Spleen (tissue), 11 donors: ENCODE measurements around the gene LAMTOR4. TPM values are rescaled to one million over a fixed set of nuclear protein-coding genes. Genes with fewer than 3 reads are reported as not detected.
A peak's percentile ranks its signal among the peaks of the same experiment; 100 is the strongest.

Source experiments
- DNase-seq: peaks from one replicate; pipeline ENCODE4 v3.0.0-alpha.2; 2020
- H3K27ac ChIP-seq, 8 donors: fragments of 200-600 bp; sonication (generic) in 7 of 8; 1 replicate in 4 of 8; 2 replicates in 4 of 8; pipeline versions ENCODE4 v1.5.0 to v1.8.0; 2016 to 2021; ENCODE audit warnings: inconsistent platforms in 4 of 8, mild to moderate bottlenecking in 4 of 8, moderate library complexity in 1 of 8
- H3K27me3 ChIP-seq, 7 donors: fragments of 200-600 bp; sonication (generic) in 6 of 7; replicated peaks in 1 of 7; 1 replicate in 4 of 7; 2 replicates in 3 of 7; pipeline versions ENCODE4 v1.5.0 to v1.8.0; 2016 to 2021; ENCODE audit warnings: inconsistent platforms in 3 of 7, mild to moderate bottlenecking in 1 of 7
- H3K36me3 ChIP-seq, 6 donors: fragments of 200-600 bp; sonication (generic) in 5 of 6; 1 replicate in 4 of 6; 2 replicates in 2 of 6; pipeline versions ENCODE4 v1.5.0 to v1.8.0; 2016 to 2021; ENCODE audit warnings: inconsistent platforms in 2 of 6
- H3K4me1 ChIP-seq, 6 donors: fragments of 200-600 bp; sonication (generic) in 5 of 6; 1 replicate in 3 of 6; 2 replicates in 3 of 6; pipeline versions ENCODE4 v1.5.0 to v1.8.0; 2016 to 2021; ENCODE audit warnings: inconsistent platforms in 3 of 6
- H3K4me3 ChIP-seq, 8 donors: fragments of 200-600 bp; sonication (generic) in 7 of 8; 1 replicate in 4 of 8; 2 replicates in 4 of 8; pipeline versions ENCODE4 v1.5.0 to v1.8.0; 2016 to 2021; ENCODE audit warnings: inconsistent platforms in 4 of 8, mild to moderate bottlenecking in 4 of 8, moderate library complexity in 2 of 8
- H3K9me3 ChIP-seq, 8 donors: fragments of 200-600 bp; sonication (generic) in 7 of 8; 1 replicate in 4 of 8; 2 replicates in 4 of 8; pipeline versions ENCODE4 v1.5.0 to v1.8.0; 2016 to 2021; ENCODE audit warnings: inconsistent platforms in 4 of 8
- CTCF ChIP-seq, 11 experiments: fragments of 200-600 bp in 7 of 11; fragments of 450-650 bp in 4 of 11; sonication (generic) in 4 of 11; IDR thresholded peaks in 8 of 11; conservative IDR thresholded peaks in 3 of 11; 1 replicate in 7 of 11; 2 replicates in 4 of 11; pipeline versions ENCODE4 v1.4.0 to v1.8.0; 2016 to 2021; ENCODE audit warnings: antibody characterized with exemption in 11 of 11, inconsistent platforms in 4 of 11, mild to moderate bottlenecking in 1 of 11
- POLR2A ChIP-seq, 3 donors: fragments of 450-650 bp; IDR thresholded peaks; one replicate each; pipeline ENCODE4 v1.5.1; 2017; ENCODE audit warnings: antibody characterized with exemption in 3 of 3, mild to moderate bottlenecking in 1 of 3
- POLR2AphosphoS5 ChIP-seq, 3 donors: sonication (generic); formaldehyde crosslinking; IDR thresholded peaks; one replicate each; pipeline ENCODE4 v1.5.1; 2017; ENCODE audit warnings: antibody characterized with exemption in 3 of 3
- WGBS, 5 donors: extraction: QIAGEN DNeasy Blood & Tissue Kit in 3 of 5; methylation state at CpG; one replicate each; pipeline versions ENCODE4 v1.1.5 to v1.1.7; 2013 to 2018; 5-methylcytosine and 5-hydroxymethylcytosine counted together
- intact Hi-C: fragments of 100-400 bp; cut with DNase I; formaldehyde crosslinking; loops from one replicate; pipeline ENCODE4 v1.15.0; 2023; ENCODE audit warnings: low total_unique reads
- polyA plus RNA-seq, 3 donors: library from polyadenylated mRNA; stranded (reverse); fragments of 200-250 nt; gene quantifications; one replicate each; pipeline ENCODE4 v1.2.1, GENCODE V29; 2013
- total RNA-seq, 7 donors: library from RNA; depleted of rRNA in 3 of 7; stranded (reverse); fragments of >200 nt in 3 of 7; fragmentation: NEBNext Ultra II Directional in 4 of 7; extraction: Animal tissue kit (Norgen Biotek cat#: 25700) in 4 of 7; gene quantifications; one replicate each; pipeline versions ENCODE4 v1.1.0 to v1.2.1, GENCODE V29; 2016 to 2021
- donor health status: healthy with polysubstance abuse.
- donor health status: DM: no; HTN: no; CAD: no; lungs with moderate emphysema.
- donor health status: DM: no; HTN: no; CAD: no.
- donor health status: Bipolar disorder and iron deficiency.
- donor health status: healthy.
- donor health status: DM: no; HTN: no; CAD: no.
- donor health status: DM: yes; HTN: yes; CAD: no.

LAMTOR4 gene
- total and polyA plus RNA-seq, 10 donors: 152 to 709 (median 271) TPM

DNA sequence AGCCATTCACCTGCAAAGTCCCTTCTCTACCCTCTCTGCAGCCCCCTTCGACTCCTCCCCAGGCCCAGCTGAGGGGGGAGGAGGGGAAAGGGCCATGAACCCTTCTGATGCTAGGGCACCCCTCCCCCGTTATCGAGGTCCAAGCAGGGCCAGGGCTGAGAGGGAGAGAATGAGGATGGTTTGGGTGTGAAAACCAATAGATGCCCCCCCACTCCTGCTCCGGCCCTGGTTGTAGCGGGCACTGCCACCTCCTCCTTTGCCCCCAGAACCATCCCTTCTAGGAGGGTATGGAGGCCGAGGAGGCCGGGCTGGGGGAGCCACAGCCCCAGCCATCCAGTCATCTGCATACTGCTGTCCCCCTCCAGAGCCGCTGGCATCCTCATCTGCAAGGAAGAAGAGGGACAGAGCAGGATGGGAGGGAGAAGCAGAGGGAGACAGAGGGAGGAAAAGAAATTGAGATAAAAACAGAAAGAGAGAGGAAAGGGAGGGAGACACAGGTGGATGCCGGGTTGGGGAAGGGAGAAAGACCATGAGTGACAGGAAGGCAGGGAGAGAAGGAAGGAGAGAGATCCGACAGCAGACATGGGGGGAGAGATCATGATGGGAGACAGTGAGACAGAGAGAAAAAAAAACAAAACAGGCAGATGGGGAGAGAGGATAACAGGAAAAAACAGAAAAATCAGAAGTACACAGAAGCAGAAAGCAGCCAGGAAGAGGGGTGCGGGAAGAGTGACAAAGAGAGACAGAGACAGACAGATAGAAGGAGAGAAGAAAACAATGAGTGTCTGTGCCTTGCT is 21.6 kb downstream of the LAMTOR4 start:
- intact Hi-C loops: no loop called here
- peak; percentile 69 for DNase-seq
- Histone ChIP-seq H3K27me3 (peaks cover 0 to 75% (median 37%) of the 10 kb centered on the region in 7 donors), H3K4me3 (peak overlapping the region in 1 of 8 donors; percentile 73), H3K9me3 (no peaks in the 10 kb centered on the region), H3K36me3 (no peaks in the 10 kb centered on the region), H3K4me1 (peaks cover 19 to 62% (median 41%) of the 10 kb centered on the region in 6 donors), H3K27ac (no peak overlapping the region)
- TF ChIP-seq POLR2AphosphoS5 (IDR thresholded peaks at IDR 0.05) (no peak), POLR2A (IDR thresholded peaks at IDR 0.05) (no peak), CTCF (IDR thresholded peaks at IDR 0.05 in 8 of 11, conservative IDR thresholded peaks at IDR 0.05 in 3 of 11) (no peak)
- 85 to 90% (median 87%) methylated on average over 10 to 11 of the region's 11 CpGs for WGBS, 5 donors

DNA sequence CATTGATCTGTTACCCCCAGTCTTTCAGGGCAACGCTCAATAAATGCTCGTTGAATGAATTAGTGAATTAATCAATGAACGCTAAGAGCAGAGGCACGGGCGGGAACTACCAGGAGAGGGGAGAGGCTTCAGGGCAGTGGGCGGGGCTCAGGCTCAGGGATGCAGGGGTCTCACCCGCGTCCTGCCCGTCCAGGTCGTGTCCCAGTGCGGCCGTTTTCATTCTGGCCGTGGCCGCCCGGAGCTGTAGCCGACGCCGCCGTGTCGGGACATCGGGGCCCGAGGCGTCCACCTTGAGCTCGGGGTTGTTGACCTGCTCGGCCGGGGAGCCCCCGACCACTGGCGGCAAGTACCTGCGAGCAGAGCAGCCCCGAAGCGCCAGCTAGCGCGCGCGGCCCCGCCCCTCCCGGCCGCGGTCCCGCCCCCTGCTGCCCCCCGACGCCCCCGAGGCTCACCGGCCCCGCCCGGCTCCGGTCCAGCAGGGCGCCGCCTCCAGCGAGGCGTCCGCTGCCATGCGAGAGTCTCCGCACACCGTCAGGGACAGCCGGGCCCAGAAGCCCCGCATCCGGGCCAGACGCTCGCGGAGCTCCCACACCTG is 22.5 kb downstream of the LAMTOR4 start:
- no peaks in the 10 kb centered on the region for H3K9me3 ChIP-seq
- H3K27me3 ChIP-seq: peaks cover 0 to 70% (median 37%) of the 10 kb centered on the region in 7 donors
- H3K36me3 ChIP-seq: no peaks in the 10 kb centered on the region
- TF ChIP-seq POLR2AphosphoS5 (IDR thresholded peaks at IDR 0.05): peak in 2 of 3 donors; percentile 17 to 46
- no peak for TF ChIP-seq POLR2A (IDR thresholded peaks at IDR 0.05)
- H3K4me3 ChIP-seq: peak overlapping the region; percentile 18 to 73 (median 44)
- intact Hi-C loops: no loop called here
- WGBS, 5 donors: 5 to 29% (median 8%) methylated on average over 4 to 61 of the region's 61 CpGs
- peak; percentile 85 for DNase-seq
- peaks cover 19 to 68% (median 41%) of the 10 kb centered on the region in 6 donors for H3K4me1 ChIP-seq
- H3K27ac ChIP-seq: peak overlapping the region in 1 of 8 donors; percentile 28

GRCh38 chr7:100171840-100172239 is 23.1 kb downstream of the LAMTOR4 start:
- no peaks in the 10 kb centered on the region for H3K36me3 ChIP-seq
- peaks cover 19 to 68% (median 45%) of the 10 kb centered on the region in 6 donors for H3K4me1 ChIP-seq
- TF ChIP-seq POLR2A (IDR thresholded peaks at IDR 0.05) (no peak), CTCF (IDR thresholded peaks at IDR 0.05 in 8 of 11, conservative IDR thresholded peaks at IDR 0.05 in 3 of 11) (no peak), POLR2AphosphoS5 (IDR thresholded peaks at IDR 0.05) (no peak)
- H3K4me3 ChIP-seq: peak overlapping the region; percentile 18 to 73 (median 44)
- 28 to 57% (median 40%) methylated on average over 9 to 22 of the region's 22 CpGs for WGBS, 5 donors
- intact Hi-C loops: no loop called here
- peaks cover 0 to 64% (median 32%) of the 10 kb centered on the region in 7 donors for H3K27me3 ChIP-seq
- DNase-seq: peak; percentile 77
- peak overlapping the region in 1 of 8 donors; percentile 28 for H3K27ac ChIP-seq
- H3K9me3 ChIP-seq: no peaks in the 10 kb centered on the region

GRCh38 chr7:100173806-100174495 is 25.2 kb downstream of the LAMTOR4 start:
- no peaks in the 10 kb centered on the region for H3K36me3 ChIP-seq
- 87 to 92% (median 91%) methylated on average over 11 of the region's 11 CpGs for WGBS, 5 donors
- intact Hi-C loops: no loop called here
- DNase-seq: peak; percentile 68
- H3K27me3 ChIP-seq: peaks cover 0 to 50% (median 24%) of the 10 kb centered on the region in 7 donors
- H3K27ac ChIP-seq: no peak overlapping the region
- H3K4me3 ChIP-seq: no peak overlapping the region
- peaks cover 0 to 6% (median 0%) of the 10 kb centered on the region in 8 donors for H3K9me3 ChIP-seq
- peaks cover 8 to 62% (median 35%) of the 10 kb centered on the region in 6 donors for H3K4me1 ChIP-seq
- no peak for TF ChIP-seq POLR2AphosphoS5 (IDR thresholded peaks at IDR 0.05)
- no peak for TF ChIP-seq POLR2A (IDR thresholded peaks at IDR 0.05)
- no peak for TF ChIP-seq CTCF (IDR thresholded peaks at IDR 0.05 in 8 of 11, conservative IDR thresholded peaks at IDR 0.05 in 3 of 11)
